GM21825 (cell line): ENCODE measurements around the gene NEURL4.

Experiments used
- ATAC-seq: cut with Tn5 transposase; IDR thresholded peaks from one replicate; pipeline ENCODE4 v1.9.1; 2021; ENCODE audit warnings: mild to moderate bottlenecking, moderate library complexity; ENCODE audit not compliant: unreplicated experiment

Gene NEURL4

GRCh38 chr17:7306911-7307685, 22.0 kb downstream of the NEURL4 start, which contains the start of gene EIF5A:
Gene EIF5A (plus strand): TSS chr17:7307628. CDS start chr17:7309636, 2,008 bp downstream.
- peak; percentile 61 for ATAC-seq

- ATAC-seq, result no peak
Measured at GRCh38 chr17:7304179-7304578, 25.0 kb downstream of the NEURL4 start.

- no peak for ATAC-seq
Measured at GRCh38 chr17:7296189-7296861, 32.8 kb downstream of the NEURL4 start.

GRCh38 chr17:7295230-7296180, 33.6 kb downstream of the NEURL4 start:
- ATAC-seq, result no peak

- no peak for ATAC-seq
Measured at GRCh38 chr17:7294614-7295153, 34.5 kb downstream of the NEURL4 start, which contains the start of gene YBX2. Gene YBX2 (minus strand): TSS chr17:7294639. CDS start chr17:7294500, 139 bp downstream.

GRCh38 chr17:7293816-7294613, 35.1 kb downstream of the NEURL4 start:
- ATAC-seq, result no peak

GRCh38 chr17:7293159-7293558, 36.0 kb downstream of the NEURL4 start:
- no peak for ATAC-seq

- no peak for ATAC-seq
Measured at GRCh38 chr17:7292729-7293128, 36.4 kb downstream of the NEURL4 start.

- no peak for ATAC-seq
Measured at GRCh38 chr17:7292194-7292593, 36.9 kb downstream of the NEURL4 start.

GRCh38 chr17:7290685-7291084, 38.5 kb downstream of the NEURL4 start:
- ATAC-seq, result no peak

GRCh38 chr17:7290166-7290565, 39.0 kb downstream of the NEURL4 start:
- no peak for ATAC-seq

- ATAC-seq, result no peak
Measured at GRCh38 chr17:7289256-7290032, 39.7 kb downstream of the NEURL4 start.

- ATAC-seq, result no peak
Measured at GRCh38 chr17:7285679-7286078, 43.5 kb downstream of the NEURL4 start.

GRCh38 chr17:7284911-7285310, 44.2 kb downstream of the NEURL4 start:
- ATAC-seq, result no peak

- no peak for ATAC-seq
Measured at GRCh38 chr17:7283471-7284216, 45.5 kb downstream of the NEURL4 start.

- ATAC-seq, result no peak
Measured at GRCh38 chr17:7282752-7283321, 46.3 kb downstream of the NEURL4 start.

GRCh38 chr17:7281953-7282751, 47.0 kb downstream of the NEURL4 start:
- no peak for ATAC-seq
